Measurements from ENCODE around the gene CDADC1.

The CDADC1 gene

GRCh38 chr13:49304763-49305700 lies 57.3 kb downstream of the CDADC1 start:
- no peak for DNase-seq (ENCODE audit: extremely low read depth, insufficient read length)
- Histone ChIP-seq H3K36me3 (ENCODE audit: control insufficient read depth, insufficient read depth, low read length) (no peaks in the 10 kb centered on the region), H3K27me3 (replicated peaks; ENCODE audit: control insufficient read depth, insufficient read depth, low read length) (no peaks in the 10 kb centered on the region), H3K4me3 (replicated peaks; ENCODE audit: low read depth, low read length) (no peak overlapping the region)
- no peak for TF ChIP-seq CTCF (IDR thresholded peaks at IDR 0.05; ENCODE audit: insufficient read depth, low read length, poor library complexity, severe bottlenecking)

GRCh38 chr13:49305792-49306425 lies 58.2 kb downstream of the CDADC1 start:
- H3K4me3 ChIP-seq (replicated peaks; ENCODE audit: low read depth, low read length) = no peak overlapping the region
- no peak for TF ChIP-seq CTCF (IDR thresholded peaks at IDR 0.05; ENCODE audit: insufficient read depth, low read length, poor library complexity, severe bottlenecking)

GRCh38 chr13:49307365-49307764 lies 59.6 kb downstream of the CDADC1 start:
- no peak for DNase-seq (ENCODE audit: extremely low read depth, insufficient read length)
- no peak overlapping the region for H3K4me3 ChIP-seq (replicated peaks; ENCODE audit: low read depth, low read length)
- TF ChIP-seq CTCF (IDR thresholded peaks at IDR 0.05; ENCODE audit: insufficient read depth, low read length, poor library complexity, severe bottlenecking) = no peak

More at GRCh38 chr13:49305792-49306425, 58.2 kb downstream of the CDADC1 start:
- Histone ChIP-seq H3K27me3 (replicated peaks; ENCODE audit: control insufficient read depth, insufficient read depth, low read length) (no peaks in the 10 kb centered on the region), H3K36me3 (ENCODE audit: control insufficient read depth, insufficient read depth, low read length) (no peaks in the 10 kb centered on the region; the same call in 1 of the 2 replicates)
- DNase-seq (ENCODE audit: extremely low read depth, insufficient read length) = no peak

DNA sequence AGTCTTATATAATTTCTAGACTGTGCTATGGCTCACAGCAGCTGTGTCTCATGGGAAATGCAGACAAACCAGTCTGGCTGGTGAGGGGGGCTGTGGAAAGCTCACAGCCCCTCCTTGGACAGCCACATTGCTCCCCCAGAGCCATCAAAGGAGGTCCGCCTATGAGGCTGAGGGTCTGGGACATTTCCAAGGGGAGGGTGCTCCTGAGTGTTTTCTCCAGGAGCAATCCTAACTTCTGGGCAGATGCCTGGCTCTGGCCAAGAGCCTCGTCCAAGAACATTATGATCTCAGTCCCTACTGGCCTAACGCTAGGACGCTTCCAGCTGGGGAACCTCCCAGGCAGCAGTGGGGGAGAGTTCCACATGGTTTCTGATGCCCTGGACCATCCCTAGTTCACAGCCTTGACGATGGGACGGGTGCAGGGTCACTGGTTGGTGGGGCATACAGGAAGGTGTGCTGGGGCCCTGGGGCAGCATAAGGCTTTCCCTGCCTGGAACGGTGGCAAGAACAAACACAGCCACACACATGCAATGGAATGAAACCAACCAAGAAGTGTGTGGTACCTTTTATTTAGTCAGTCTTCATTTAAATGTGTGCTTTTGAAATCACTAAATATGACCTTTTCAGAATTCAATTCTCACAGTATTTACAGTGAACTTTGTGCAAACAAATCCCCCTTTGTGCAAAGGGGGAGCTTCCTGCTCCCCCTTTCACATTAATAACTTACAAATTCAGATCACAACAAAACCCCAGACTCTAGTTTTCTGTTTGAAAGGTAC lies 60.6 kb downstream of the CDADC1 start:
- no peak for DNase-seq (ENCODE audit: extremely low read depth, insufficient read length)
- no peaks in the 10 kb centered on the region for H3K27me3 ChIP-seq (replicated peaks; ENCODE audit: control insufficient read depth, insufficient read depth, low read length)
- no peak overlapping the region for H3K4me3 ChIP-seq (replicated peaks; ENCODE audit: low read depth, low read length)
- no peaks in the 10 kb centered on the region; the same call in 1 of the 2 replicates for H3K36me3 ChIP-seq (ENCODE audit: control insufficient read depth, insufficient read depth, low read length)
- no peak for TF ChIP-seq CTCF (IDR thresholded peaks at IDR 0.05; ENCODE audit: insufficient read depth, low read length, poor library complexity, severe bottlenecking)

More at GRCh38 chr13:49307365-49307764, 59.6 kb downstream of the CDADC1 start:
- H3K36me3 ChIP-seq (ENCODE audit: control insufficient read depth, insufficient read depth, low read length) = no peaks in the 10 kb centered on the region; the same call in 1 of the 2 replicates
- no peaks in the 10 kb centered on the region for H3K27me3 ChIP-seq (replicated peaks; ENCODE audit: control insufficient read depth, insufficient read depth, low read length)

GRCh38 chr13:49308921-49309408 lies 61.2 kb downstream of the CDADC1 start:
- Histone ChIP-seq H3K36me3 (ENCODE audit: control insufficient read depth, insufficient read depth, low read length) (no peaks in the 10 kb centered on the region; the same call in 1 of the 2 replicates), H3K27me3 (replicated peaks; ENCODE audit: control insufficient read depth, insufficient read depth, low read length) (no peaks in the 10 kb centered on the region), H3K4me3 (replicated peaks; ENCODE audit: low read depth, low read length) (no peak overlapping the region)
- DNase-seq (ENCODE audit: extremely low read depth, insufficient read length) = no peak
- TF ChIP-seq CTCF (IDR thresholded peaks at IDR 0.05; ENCODE audit: insufficient read depth, low read length, poor library complexity, severe bottlenecking) = no peak

Data from GM06990 (cell line).